ENCODE results near the gene WDR93. TPM values are rescaled to one million over a fixed set of nuclear protein-coding genes. Genes with fewer than 3 reads are reported as not detected.

The WDR93 gene
- total RNA-seq, 4 donors from 2014 or later, result not detected

- no peak for TF ChIP-seq CTCF (IDR thresholded peaks at IDR 0.05)
- H3K4me1 ChIP-seq, result peaks cover 9 to 20% (median 9%) of the 10 kb centered on the region in 3 donors
- no peaks in the 10 kb centered on the region for H3K36me3 ChIP-seq
- intact Hi-C loops (cut with DNase I), result no loop called here
- H3K4me3 ChIP-seq, result peak within 1 kb of the TSS; percentile 37 to 73 (median 62)
- 4 to 9% methylated on average over 15 to 16 of the region's 87 CpGs for whole genome bisulfite sequencing, 2 donors
- no peaks in the 10 kb centered on the region for H3K9me3 ChIP-seq
- DNase-seq, result no peak
- peak within 1 kb of the TSS; percentile 42 to 76 (median 62) for H3K27ac ChIP-seq
- H3K27me3 ChIP-seq, result peaks cover 0 to 31% (median 0%) of the 10 kb centered on the region in 4 donors
Measured at GRCh38 chr15:89654847-89655805, 35.5 kb upstream of the WDR93 start, which contains the start of gene KIF7. TSS of gene KIF7 (minus strand) at chr15:89655467. CDS start at chr15:89652930, 2,537 bp downstream.

GRCh38 chr15:89656116-89656815 is 34.3 kb upstream of the WDR93 start:
- H3K27ac ChIP-seq, result no peak overlapping the region
- no peak for DNase-seq
- TF ChIP-seq CTCF (IDR thresholded peaks at IDR 0.05), result no peak
- TF ChIP-seq POLR2A (IDR thresholded peaks at IDR 0.05), result no peak

GRCh38 chr15:89657686-89658200 is 32.9 kb upstream of the WDR93 start:
- WGBS, 2 donors, result 84 to 88% methylated on average over 5 of the region's 5 CpGs
- intact Hi-C loops (cut with DNase I), result no loop called here
- no peak for DNase-seq
- Histone ChIP-seq H3K27me3 (peaks cover 0 to 31% (median 0%) of the 10 kb centered on the region in 4 donors), H3K4me3 (no peak overlapping the region), H3K27ac (no peak overlapping the region), H3K9me3 (no peaks in the 10 kb centered on the region), H3K4me1 (peaks cover 12 to 28% (median 12%) of the 10 kb centered on the region in 3 donors), H3K36me3 (no peaks in the 10 kb centered on the region)
- TF ChIP-seq CTCF (IDR thresholded peaks at IDR 0.05) (no peak), POLR2A (IDR thresholded peaks at IDR 0.05) (no peak)

More at GRCh38 chr15:89656116-89656815, 34.3 kb upstream of the WDR93 start:
- Histone ChIP-seq H3K4me3 (no peak overlapping the region), H3K9me3 (no peaks in the 10 kb centered on the region), H3K36me3 (no peaks in the 10 kb centered on the region), H3K27me3 (peaks cover 0 to 31% (median 0%) of the 10 kb centered on the region in 4 donors), H3K4me1 (peaks cover 9 to 20% (median 9%) of the 10 kb centered on the region in 3 donors)
- intact Hi-C loops (cut with DNase I), result no loop called here
- WGBS, 2 donors, result 61 to 66% methylated on average over 5 to 7 of the region's 7 CpGs

- H3K4me3 ChIP-seq, result no peak overlapping the region
- no peak overlapping the region for H3K27ac ChIP-seq
- WGBS, 2 donors, result 83 to 91% methylated on average over 2 of the region's 2 CpGs
- H3K9me3 ChIP-seq, result no peaks in the 10 kb centered on the region
- intact Hi-C loops (cut with DNase I), result no loop called here
- H3K4me1 ChIP-seq, result peaks cover 11 to 32% (median 16%) of the 10 kb centered on the region in 3 donors
- no peaks in the 10 kb centered on the region for H3K36me3 ChIP-seq
- no peak for DNase-seq
- no peak for TF ChIP-seq CTCF (IDR thresholded peaks at IDR 0.05)
- no peak for TF ChIP-seq POLR2A (IDR thresholded peaks at IDR 0.05)
- peaks cover 0 to 25% (median 0%) of the 10 kb centered on the region in 4 donors for H3K27me3 ChIP-seq
Measured at GRCh38 chr15:89659295-89659694, 31.3 kb upstream of the WDR93 start.
